Panc1 (cell line): ENCODE data around the gene CSMD2. TPM values are rescaled to one million over a fixed set of nuclear protein-coding genes. Genes with fewer than 3 reads are reported as not detected.

Source experiments
- ATAC-seq: fragments of 200-7000 bp; cut with Tn5 transposase; 2 replicates; pipeline ENCODE4 v1.9.1; 2020; ENCODE audit warnings: mild to moderate bottlenecking, moderate library complexity
- BruUV-seq: library from RNA; stranded (reverse); fragments of 400-500 nt; replicated peaks from 2 replicates; lab custom pipeline; 2021; lab: Mats Ljungman, UMichigan
- CTCF ChIA-PET: fragments of 300-600 bp; sonication (Branson Sonifier 250); formaldehyde crosslinking; loops from one replicate; lab custom pipeline; 2022; ENCODE audit warnings: antibody characterized with exemption; lab: Charles Lee
- POLR2A ChIA-PET: fragments of 300-600 bp; sonication (Branson Sonifier 250); formaldehyde crosslinking; loops from one replicate; lab custom pipeline; 2022; ENCODE audit warnings: antibody characterized with exemption; lab: Charles Lee
- DNase-seq: peaks from one replicate; pipeline ENCODE4 v3.0.0-alpha.2; 2010; ENCODE audit warnings: low read depth, low spot score
- H3K27ac ChIP-seq: 2 replicates; pipeline ENCODE4 v1.5.1; 2011; ENCODE audit warnings: mild to moderate bottlenecking, low read length, inconsistent platforms
- H3K27me3 ChIP-seq: fragments of 200-500 bp; sonication (Bioruptor generic); 2 replicates; pipeline ENCODE4 v1.6.0; 2014; ENCODE audit warnings: low read length, inconsistent platforms; ENCODE audit not compliant: control insufficient read depth, insufficient read depth
- H3K36me3 ChIP-seq: fragments of 200-500 bp; sonication (Bioruptor generic); 2 replicates; pipeline ENCODE4 v1.5.1; 2014; ENCODE audit warnings: inconsistent platforms, mild to moderate bottlenecking, low read length, moderate library complexity; ENCODE audit not compliant: control insufficient read depth, insufficient read depth
- H3K4me1 ChIP-seq: 2 replicates; pipeline ENCODE4 v1.5.1; 2011; ENCODE audit warnings: inconsistent platforms, mild to moderate bottlenecking, low read length, moderate library complexity; ENCODE audit not compliant: control insufficient read depth, insufficient read depth
- H3K4me3 ChIP-seq, 2 experiments: 2 replicates each; pipeline ENCODE4 v1.5.1; 2011 to 2012; ENCODE audit warnings: low read depth in 2 of 2, low read length in 2 of 2, mild to moderate bottlenecking in 2 of 2, inconsistent platforms in 1 of 2, moderate library complexity in 1 of 2
- H3K9me3 ChIP-seq: fragments of 200-500 bp; sonication (Bioruptor generic); 2 replicates; pipeline ENCODE4 v1.5.1; 2014; ENCODE audit warnings: low read depth, mild to moderate bottlenecking, inconsistent platforms, low read length, moderate library complexity; ENCODE audit not compliant: control insufficient read depth, insufficient read depth
- POLR2AphosphoS5 ChIP-seq: IDR thresholded peaks from 2 replicates; pipeline ENCODE4 v1.6.1; 2012; ENCODE audit warnings: mild to moderate bottlenecking, low read depth, low read length, moderate library complexity
- SIN3A ChIP-seq: IDR thresholded peaks from 2 replicates; pipeline ENCODE4 v1.6.1; 2012; ENCODE audit warnings: low read depth, mild to moderate bottlenecking, low read length, moderate library complexity, borderline replicate concordance; ENCODE audit not compliant: insufficient read depth
- TCF7L2 ChIP-seq: IDR thresholded peaks from 2 replicates; pipeline ENCODE4 v1.6.1; 2011; ENCODE audit warnings: mild to moderate bottlenecking, low read depth, low read length, inconsistent platforms
- in situ Hi-C: cut with HindIII; loops from 2 replicates; pipeline ENCODE4 v1.10.0; 2016; ENCODE audit warnings: low sequenced_read_pairs, low pct_unique_long_range_greater_than_20kb
- intact Hi-C: fragments of 100-400 bp; cut with micrococcal nuclease; formaldehyde crosslinking; loops from one replicate; pipeline ENCODE4 v1.10.0; 2022; ENCODE audit not compliant: unreplicated experiment
- total RNA-seq: library from RNA; stranded (reverse); gene quantifications from one replicate; pipeline ENCODE4 v1.2.1, GENCODE V29; 2021; ENCODE audit not compliant: unreplicated experiment
- TF ChIP-seq, protein P1 (sequence below): fragments of 450-650 bp; IDR thresholded peaks from 2 replicates; pipeline ENCODE4 v1.5.1; 2017; ENCODE audit warnings: mild to moderate bottlenecking
- TF ChIP-seq, protein P2 (sequence below), 2 experiments: IDR thresholded peaks; 2 replicates each; pipeline ENCODE4 v1.6.1; 2011 to 2012; ENCODE audit warnings: low read depth in 2 of 2, control low read depth in 1 of 2, low read length in 1 of 2, mild to moderate bottlenecking in 1 of 2, moderate library complexity in 1 of 2; ENCODE audit not compliant: insufficient read depth in 1 of 2

Gene CSMD2
- total RNA-seq, 1 experiment from 2014 or later = not detected

DNA sequence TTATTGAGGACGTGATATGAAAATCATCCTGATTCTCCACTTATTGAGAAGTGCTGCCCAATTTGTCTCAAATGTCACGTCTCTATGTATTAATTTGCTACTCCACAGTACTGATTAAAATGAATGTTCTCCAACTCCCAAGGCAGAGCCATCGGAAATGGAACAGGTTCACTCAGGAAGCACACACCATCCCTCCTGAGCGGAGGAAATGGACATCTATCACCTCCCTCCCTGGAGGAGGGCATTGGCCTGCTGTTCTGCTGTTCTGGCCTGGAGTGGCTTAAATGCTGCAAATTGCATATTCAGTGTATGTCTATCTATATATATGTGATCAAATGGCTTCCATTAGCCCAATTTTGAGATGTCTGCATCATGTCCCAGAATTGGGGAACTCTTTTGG, 140.5 kb downstream of the CSMD2 start:
- DNase-seq (no peak), ATAC-seq (no peak)
- peaks cover 8% of the 10 kb centered on the region for H3K27me3 ChIP-seq
- POLR2A ChIA-PET = no interaction called here
- CTCF ChIA-PET = no interaction called here
- intact Hi-C loops = no loop called here
- no peaks in the 10 kb centered on the region for H3K9me3 ChIP-seq
- no peaks in the 10 kb centered on the region for H3K36me3 ChIP-seq
- in situ Hi-C loops = no loop called here
- H3K4me3 ChIP-seq = no peak overlapping the region
- no peaks in the 10 kb centered on the region for H3K4me1 ChIP-seq
- no TSS peak for BruUV-seq
- no peak overlapping the region for H3K27ac ChIP-seq
- no peak for TF ChIP-seq POLR2AphosphoS5
- TF ChIP-seq, protein P1, sequence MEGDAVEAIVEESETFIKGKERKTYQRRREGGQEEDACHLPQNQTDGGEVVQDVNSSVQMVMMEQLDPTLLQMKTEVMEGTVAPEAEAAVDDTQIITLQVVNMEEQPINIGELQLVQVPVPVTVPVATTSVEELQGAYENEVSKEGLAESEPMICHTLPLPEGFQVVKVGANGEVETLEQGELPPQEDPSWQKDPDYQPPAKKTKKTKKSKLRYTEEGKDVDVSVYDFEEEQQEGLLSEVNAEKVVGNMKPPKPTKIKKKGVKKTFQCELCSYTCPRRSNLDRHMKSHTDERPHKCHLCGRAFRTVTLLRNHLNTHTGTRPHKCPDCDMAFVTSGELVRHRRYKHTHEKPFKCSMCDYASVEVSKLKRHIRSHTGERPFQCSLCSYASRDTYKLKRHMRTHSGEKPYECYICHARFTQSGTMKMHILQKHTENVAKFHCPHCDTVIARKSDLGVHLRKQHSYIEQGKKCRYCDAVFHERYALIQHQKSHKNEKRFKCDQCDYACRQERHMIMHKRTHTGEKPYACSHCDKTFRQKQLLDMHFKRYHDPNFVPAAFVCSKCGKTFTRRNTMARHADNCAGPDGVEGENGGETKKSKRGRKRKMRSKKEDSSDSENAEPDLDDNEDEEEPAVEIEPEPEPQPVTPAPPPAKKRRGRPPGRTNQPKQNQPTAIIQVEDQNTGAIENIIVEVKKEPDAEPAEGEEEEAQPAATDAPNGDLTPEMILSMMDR = no peak
- no peak for TF ChIP-seq TCF7L2
- TF ChIP-seq, protein P2, sequence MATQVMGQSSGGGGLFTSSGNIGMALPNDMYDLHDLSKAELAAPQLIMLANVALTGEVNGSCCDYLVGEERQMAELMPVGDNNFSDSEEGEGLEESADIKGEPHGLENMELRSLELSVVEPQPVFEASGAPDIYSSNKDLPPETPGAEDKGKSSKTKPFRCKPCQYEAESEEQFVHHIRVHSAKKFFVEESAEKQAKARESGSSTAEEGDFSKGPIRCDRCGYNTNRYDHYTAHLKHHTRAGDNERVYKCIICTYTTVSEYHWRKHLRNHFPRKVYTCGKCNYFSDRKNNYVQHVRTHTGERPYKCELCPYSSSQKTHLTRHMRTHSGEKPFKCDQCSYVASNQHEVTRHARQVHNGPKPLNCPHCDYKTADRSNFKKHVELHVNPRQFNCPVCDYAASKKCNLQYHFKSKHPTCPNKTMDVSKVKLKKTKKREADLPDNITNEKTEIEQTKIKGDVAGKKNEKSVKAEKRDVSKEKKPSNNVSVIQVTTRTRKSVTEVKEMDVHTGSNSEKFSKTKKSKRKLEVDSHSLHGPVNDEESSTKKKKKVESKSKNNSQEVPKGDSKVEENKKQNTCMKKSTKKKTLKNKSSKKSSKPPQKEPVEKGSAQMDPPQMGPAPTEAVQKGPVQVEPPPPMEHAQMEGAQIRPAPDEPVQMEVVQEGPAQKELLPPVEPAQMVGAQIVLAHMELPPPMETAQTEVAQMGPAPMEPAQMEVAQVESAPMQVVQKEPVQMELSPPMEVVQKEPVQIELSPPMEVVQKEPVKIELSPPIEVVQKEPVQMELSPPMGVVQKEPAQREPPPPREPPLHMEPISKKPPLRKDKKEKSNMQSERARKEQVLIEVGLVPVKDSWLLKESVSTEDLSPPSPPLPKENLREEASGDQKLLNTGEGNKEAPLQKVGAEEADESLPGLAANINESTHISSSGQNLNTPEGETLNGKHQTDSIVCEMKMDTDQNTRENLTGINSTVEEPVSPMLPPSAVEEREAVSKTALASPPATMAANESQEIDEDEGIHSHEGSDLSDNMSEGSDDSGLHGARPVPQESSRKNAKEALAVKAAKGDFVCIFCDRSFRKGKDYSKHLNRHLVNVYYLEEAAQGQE (IDR thresholded peaks at IDR 0.05; ENCODE audit: insufficient read depth in 1 of 2, low read depth in 2 of 2, low read length in 1 of 2) = no peak
- no peak for TF ChIP-seq SIN3A

DNA sequence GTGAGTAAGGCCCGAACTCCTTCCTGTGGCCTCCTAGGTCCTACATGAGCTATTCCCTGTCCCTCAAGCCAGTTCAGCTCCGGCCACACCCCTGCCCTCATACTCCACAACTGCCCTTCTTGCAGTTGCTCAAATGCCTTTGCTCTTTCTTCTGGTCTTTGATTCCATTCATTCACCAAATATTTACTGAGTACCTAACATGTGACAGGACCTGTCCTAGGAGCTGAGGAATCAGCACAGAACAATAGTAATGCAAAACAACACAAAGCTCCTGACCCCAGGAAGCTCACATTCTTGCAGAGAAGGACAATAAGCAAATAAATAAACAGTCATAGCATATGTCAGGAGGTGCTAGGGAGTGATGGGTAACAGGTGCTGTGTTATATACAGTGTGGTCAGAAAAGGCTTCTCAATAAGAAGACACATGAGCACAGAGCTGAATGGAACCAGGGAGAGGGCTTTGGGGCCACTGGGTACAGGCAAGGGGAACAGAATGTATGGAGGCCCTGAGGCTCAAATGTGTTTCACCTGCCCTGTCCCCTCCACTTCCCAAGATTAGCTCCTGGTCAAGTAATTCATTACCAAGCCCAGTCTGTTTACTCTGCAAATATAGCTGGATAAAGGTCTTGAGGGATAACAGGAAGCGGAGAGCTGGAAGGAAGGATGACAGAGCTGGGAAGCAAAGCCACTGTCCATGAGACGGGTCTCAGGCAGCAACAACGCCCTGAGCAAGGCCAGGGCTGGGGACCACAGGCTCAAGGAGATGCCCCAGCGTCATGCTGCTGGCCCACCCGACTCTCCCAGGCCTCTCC, 145.1 kb downstream of the CSMD2 start:
- intact Hi-C loops (no loop called here), in situ Hi-C loops (no loop called here)
- Histone ChIP-seq H3K27me3 (peaks cover 3% of the 10 kb centered on the region; the same call in 1 of the 2 replicates), H3K4me3 (no peak overlapping the region), H3K36me3 (no peaks in the 10 kb centered on the region), H3K9me3 (no peaks in the 10 kb centered on the region), H3K4me1 (no peaks in the 10 kb centered on the region), H3K27ac (no peak overlapping the region)
- no TSS peak for BruUV-seq
- ChIA-PET POLR2A (no interaction called here), CTCF (no interaction called here)
- TF ChIP-seq POLR2AphosphoS5 = no peak
- DNase-seq (no peak), ATAC-seq (no peak)

DNA sequence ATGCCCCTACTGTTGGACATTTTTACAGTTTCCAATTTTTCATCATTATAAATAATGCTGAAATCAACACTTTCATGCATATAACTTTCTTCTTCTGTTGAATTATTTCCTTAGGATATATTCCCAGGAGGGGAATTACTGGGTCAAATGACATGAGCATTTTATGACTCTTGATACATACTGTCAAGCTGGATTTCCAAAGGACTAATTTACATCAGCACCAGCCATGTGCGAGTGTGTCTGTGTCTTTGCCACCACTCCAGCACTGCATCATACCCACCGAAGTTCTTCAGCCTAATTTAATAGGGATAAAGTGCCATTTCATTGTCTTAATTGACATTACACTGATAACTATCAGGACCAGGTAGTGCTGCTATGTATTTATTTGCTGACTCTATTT, 146.7 kb downstream of the CSMD2 start:
- Histone ChIP-seq H3K4me1 (no peaks in the 10 kb centered on the region), H3K27ac (no peak overlapping the region), H3K27me3 (no peaks in the 10 kb centered on the region), H3K4me3 (no peak overlapping the region), H3K36me3 (no peaks in the 10 kb centered on the region), H3K9me3 (no peaks in the 10 kb centered on the region)
- ATAC-seq (no peak), DNase-seq (no peak)
- ChIA-PET POLR2A (no interaction called here), CTCF (no interaction called here)
- BruUV-seq = no TSS peak
- in situ Hi-C loops (no loop called here), intact Hi-C loops (no loop called here)
- TF ChIP-seq, protein P2 (IDR thresholded peaks at IDR 0.05; ENCODE audit: insufficient read depth in 1 of 2, low read depth in 2 of 2, low read length in 1 of 2) = no peak
- TF ChIP-seq, protein P1 = no peak
- TF ChIP-seq SIN3A (no peak), TCF7L2 (no peak), POLR2AphosphoS5 (no peak)
